Fibroblast of lung (primary cell): ENCODE results near the gene GIT2. TPM values are rescaled to one million over a fixed set of nuclear protein-coding genes. Genes with fewer than 3 reads are reported as not detected.

Experiments
- DNase-seq, 2 donors: peaks; one replicate each; pipeline versions ENCODE4 v3.0.0 to v3.0.0-alpha.2; 2010; ENCODE audit warnings: low read depth in 2 of 2
- H2AFZ ChIP-seq: 2 replicates; pipeline ENCODE4 v1.5.1; 2012; ENCODE audit warnings: low read length, control low read depth, inconsistent platforms
- H3K27ac ChIP-seq: 2 replicates; pipeline ENCODE4 v1.5.1; 2011; ENCODE audit warnings: low read length, control low read depth; ENCODE audit not compliant: insufficient read depth
- H3K27me3 ChIP-seq: 2 replicates; pipeline ENCODE4 v1.5.1; 2011; ENCODE audit warnings: mild to moderate bottlenecking, low read length; ENCODE audit not compliant: control insufficient read depth, insufficient read depth
- H3K36me3 ChIP-seq: 2 replicates; pipeline ENCODE4 v1.5.1; 2011; ENCODE audit warnings: low read length; ENCODE audit not compliant: control insufficient read depth, insufficient read depth
- H3K4me1 ChIP-seq: 2 replicates; pipeline ENCODE4 v1.5.1; 2011; ENCODE audit warnings: low read length; ENCODE audit not compliant: control insufficient read depth, insufficient read depth; ENCODE audit errors: extremely low read depth
- H3K4me2 ChIP-seq: 2 replicates; pipeline ENCODE4 v1.5.1; 2011; ENCODE audit warnings: low read length, control low read depth; ENCODE audit not compliant: insufficient read depth; ENCODE audit errors: extremely low read depth
- H3K4me3 ChIP-seq, 4 experiments: fragments of 200-600 bp in 1 of 4; sonication (generic) in 1 of 4; replicated peaks in 1 of 4; 2 replicates each; pipeline ENCODE4 v1.5.1; 2011 to 2016; ENCODE audit warnings: low read length in 4 of 4, low read depth in 3 of 4, mild to moderate bottlenecking in 3 of 4, control low read depth in 2 of 4, inconsistent platforms in 1 of 4, mixed read lengths in 1 of 4; ENCODE audit not compliant: insufficient read depth in 1 of 4; ENCODE audit errors: control extremely low read depth in 1 of 4
- H3K79me2 ChIP-seq: 2 replicates; pipeline ENCODE4 v1.5.1; 2012; ENCODE audit warnings: mild to moderate bottlenecking, low read length, inconsistent platforms; ENCODE audit not compliant: control insufficient read depth, insufficient read depth
- H3K9ac ChIP-seq: 2 replicates; pipeline ENCODE4 v1.5.1; 2011; ENCODE audit warnings: mild to moderate bottlenecking, low read length, control low read depth; ENCODE audit not compliant: insufficient read depth
- H3K9me3 ChIP-seq: 2 replicates; pipeline ENCODE4 v1.5.1; 2012; ENCODE audit warnings: low read depth, low read length; ENCODE audit not compliant: control insufficient read depth, insufficient read depth
- H4K20me1 ChIP-seq: 2 replicates; pipeline ENCODE4 v1.5.1; 2011; ENCODE audit warnings: low read length; ENCODE audit not compliant: control insufficient read depth, insufficient read depth; ENCODE audit errors: extremely low read depth
- CTCF ChIP-seq, 2 donors: IDR thresholded peaks in 1 of 2; conservative IDR thresholded peaks in 1 of 2; 1 replicate in 1 of 2; 2 replicates in 1 of 2; pipeline ENCODE4 v1.5.1; 2011 to 2012; ENCODE audit warnings: low read length in 2 of 2, control low read depth in 1 of 2, inconsistent platforms in 1 of 2, low read depth in 1 of 2, mild to moderate bottlenecking in 1 of 2
- EZH2 ChIP-seq: IDR thresholded peaks from 2 replicates; pipeline ENCODE4 v1.5.1; 2012; ENCODE audit warnings: low read length, control low read depth, mild to moderate bottlenecking; ENCODE audit errors: missing control alignments
- polyA plus RNA-seq, 2 donors: library from polyadenylated mRNA; depleted of rRNA in 1 of 2; stranded (reverse) in 1 of 2; unstranded in 1 of 2; fragments of >200 nt; gene quantifications; 2 replicates each; pipeline ENCODE4 v1.2.1, GENCODE V29; 2011 to 2012; ENCODE audit warnings: missing spikeins in 1 of 2
- total RNA-seq: library from RNA; depleted of rRNA; stranded (reverse); fragments of >200 nt; gene quantifications from 2 replicates; pipeline ENCODE4 v1.2.1, GENCODE V29; 2014

The GIT2 gene
- total and polyA plus RNA-seq, 2 donors (not counting 1 experiment from before 2014, with no cell fraction given), result 47.9 to 53.5 TPM

GRCh38 chr12:109928058-109928656 lies 68.0 kb downstream of the GIT2 start:
- Histone ChIP-seq H3K9ac (no peak overlapping the region), H3K4me1 (no peaks in the 10 kb centered on the region), H3K4me2 (no peak overlapping the region), H3K9me3 (no peaks in the 10 kb centered on the region), H3K36me3 (peaks cover 20% of the 10 kb centered on the region), H3K27ac (no peak overlapping the region), H3K27me3 (no peaks in the 10 kb centered on the region), H3K4me3 (no peak overlapping the region), H4K20me1 (no peaks in the 10 kb centered on the region), H3K79me2 (no peaks in the 10 kb centered on the region), H2AFZ (no peak overlapping the region)
- no peak for DNase-seq
- TF ChIP-seq CTCF (conservative IDR thresholded peaks at IDR 0.05 in 1 of 2, IDR thresholded peaks at IDR 0.05 in 1 of 2; ENCODE audit: low read depth in 1 of 2, low read length in 2 of 2), result no peak
- TF ChIP-seq EZH2, result no peak

GRCh38 chr12:109927622-109928021 lies 68.5 kb downstream of the GIT2 start:
- peak; percentile 22 to 41 for DNase-seq
- H3K4me2 ChIP-seq, result no peak overlapping the region
- H2AFZ ChIP-seq, result no peak overlapping the region
- no peaks in the 10 kb centered on the region for H4K20me1 ChIP-seq
- no peaks in the 10 kb centered on the region for H3K4me1 ChIP-seq
- H3K79me2 ChIP-seq, result no peaks in the 10 kb centered on the region
- no peak overlapping the region for H3K9ac ChIP-seq
- TF ChIP-seq EZH2 (no peak), CTCF (conservative IDR thresholded peaks at IDR 0.05 in 1 of 2, IDR thresholded peaks at IDR 0.05 in 1 of 2; ENCODE audit: low read depth in 1 of 2, low read length in 2 of 2) (peak; percentile 66 to 87)
- peaks cover 19% of the 10 kb centered on the region for H3K36me3 ChIP-seq
- no peak overlapping the region for H3K27ac ChIP-seq
- no peaks in the 10 kb centered on the region for H3K9me3 ChIP-seq
- no peak overlapping the region for H3K4me3 ChIP-seq
- H3K27me3 ChIP-seq, result no peaks in the 10 kb centered on the region

- Histone ChIP-seq H3K27ac (no peak overlapping the region), H3K27me3 (no peaks in the 10 kb centered on the region), H3K4me3 (no peak overlapping the region), H3K36me3 (peaks cover 16% of the 10 kb centered on the region), H3K9ac (no peak overlapping the region), H2AFZ (no peak overlapping the region), H3K4me1 (no peaks in the 10 kb centered on the region), H3K79me2 (no peaks in the 10 kb centered on the region), H4K20me1 (no peaks in the 10 kb centered on the region), H3K4me2 (no peak overlapping the region), H3K9me3 (no peaks in the 10 kb centered on the region)
- no peak for DNase-seq
- TF ChIP-seq CTCF (conservative IDR thresholded peaks at IDR 0.05 in 1 of 2, IDR thresholded peaks at IDR 0.05 in 1 of 2; ENCODE audit: low read depth in 1 of 2, low read length in 2 of 2), result no peak
- TF ChIP-seq EZH2, result no peak
Observed at GRCh38 chr12:109926488-109927210, 69.5 kb downstream of the GIT2 start.
